Pancreas (tissue), 10 donors: ENCODE measurements around the gene NBDY. TPM values are rescaled to one million over a fixed set of nuclear protein-coding genes. Genes with fewer than 3 reads are reported as not detected.

Experiments
- ATAC-seq, 4 donors: fragments of 200-7000 bp; cut with Tn5 transposase; one replicate each; pipeline versions ENCODE4 v1.8.0 to v1.9.1; 2020; ENCODE audit warnings: mild to moderate bottlenecking in 4 of 4, moderate library complexity in 4 of 4
- DNase-seq, 6 donors: peaks; one replicate each; pipeline ENCODE4 v3.0.0-alpha.2; 2020
- FAIRE-seq: peaks from 2 replicates; lab custom pipeline; 2012; peaks lifted over from hg19 to GRCh38; lab: Jason Lieb, UNC
- H3K27ac ChIP-seq, 4 donors: fragments of 200-600 bp; sonication (generic); 1 replicate in 3 of 4; 2 replicates in 1 of 4; pipeline versions ENCODE4 v1.5.0 to v1.8.0; 2020
- H3K27me3 ChIP-seq, 4 donors: fragments of 200-600 bp; one replicate each; pipeline ENCODE4 v1.8.0; 2021
- H3K36me3 ChIP-seq, 3 donors: fragments of 200-600 bp; sonication (generic) in 1 of 3; one replicate each; pipeline versions ENCODE4 v1.5.0 to v1.8.0; 2020 to 2021
- H3K4me1 ChIP-seq, 3 donors: fragments of 200-600 bp; one replicate each; pipeline ENCODE4 v1.8.0; 2021
- H3K4me3 ChIP-seq, 4 donors: fragments of 200-600 bp; sonication (generic) in 2 of 4; one replicate each; pipeline versions ENCODE4 v1.5.0 to v1.8.0; 2020 to 2021
- H3K9me3 ChIP-seq, 4 donors: fragments of 200-600 bp; one replicate each; pipeline ENCODE4 v1.8.0; 2021
- WGBS, 2 donors: extraction: QIAGEN DNeasy Blood & Tissue Kit; methylation state at CpG; one replicate each; pipeline ENCODE4 v1.1.7; 2013; 5-methylcytosine and 5-hydroxymethylcytosine counted together
- intact Hi-C, 3 donors: fragments of 100-400 bp; cut with DNase I; formaldehyde crosslinking; loops; one replicate each; pipeline versions ENCODE4 v1.11.1 to v1.14.2; 2022
- polyA plus RNA-seq, 2 donors: library from polyadenylated mRNA; stranded (reverse); fragments of 200-250 nt; gene quantifications; one replicate each; pipeline ENCODE4 v1.2.3, GENCODE V29; 2013
- total RNA-seq, 6 donors: library from RNA; stranded (reverse); fragmentation: NEBNext Ultra II Directional in 4 of 6; extraction: Animal tissue kit (Norgen Biotek cat#: 25700) in 4 of 6; gene quantifications; one replicate each; pipeline versions ENCODE4 v1.2.1 to v1.2.4, GENCODE V29; 2021 to 2023
- TF ChIP-seq, protein P1 (sequence below), 4 donors: fragments of 200-600 bp; sonication (generic) in 3 of 4; IDR thresholded peaks; one replicate each; pipeline versions ENCODE4 v1.5.0 to v1.8.0; 2021; ENCODE audit warnings: antibody characterized with exemption in 4 of 4
- donor health status: healthy with polysubstance abuse.
- donor health status: DM: no; HTN: no; CAD: no; lungs with moderate emphysema.
- donor health status: DM: no; HTN: no; CAD: no.
- donor health status: control.
- donor health status: control.
- donor health status: Bipolar disorder and iron deficiency.
- donor health status: DM: yes; HTN: yes; CAD: no.
- donor health status: DM: no; HTN: no; CAD: no.
- donor health status: DM: no; HTN: no; CAD: no.
- donor health status: DM: yes; HTN: yes; CAD: no.

Gene NBDY
- total and polyA plus RNA-seq, 8 donors = 7.0 to 22.8 (median 9.1) TPM

GRCh38 chrX:56793112-56793430, 64.0 kb downstream of the NBDY start:
- FAIRE-seq (no peak), ATAC-seq (no peak), DNase-seq (peak in 1 of 6 donors; percentile 30)
- Histone ChIP-seq H3K36me3 (no peaks in the 10 kb centered on the region), H3K27ac (no peak overlapping the region), H3K4me3 (no peak overlapping the region), H3K4me1 (peaks cover 0 to 6% (median 4%) of the 10 kb centered on the region in 3 donors), H3K9me3 (no peaks in the 10 kb centered on the region), H3K27me3 (no peaks in the 10 kb centered on the region)
- WGBS, 2 donors = 100% methylated on average over 1 of the region's 1 CpG
- TF ChIP-seq, protein P1, sequence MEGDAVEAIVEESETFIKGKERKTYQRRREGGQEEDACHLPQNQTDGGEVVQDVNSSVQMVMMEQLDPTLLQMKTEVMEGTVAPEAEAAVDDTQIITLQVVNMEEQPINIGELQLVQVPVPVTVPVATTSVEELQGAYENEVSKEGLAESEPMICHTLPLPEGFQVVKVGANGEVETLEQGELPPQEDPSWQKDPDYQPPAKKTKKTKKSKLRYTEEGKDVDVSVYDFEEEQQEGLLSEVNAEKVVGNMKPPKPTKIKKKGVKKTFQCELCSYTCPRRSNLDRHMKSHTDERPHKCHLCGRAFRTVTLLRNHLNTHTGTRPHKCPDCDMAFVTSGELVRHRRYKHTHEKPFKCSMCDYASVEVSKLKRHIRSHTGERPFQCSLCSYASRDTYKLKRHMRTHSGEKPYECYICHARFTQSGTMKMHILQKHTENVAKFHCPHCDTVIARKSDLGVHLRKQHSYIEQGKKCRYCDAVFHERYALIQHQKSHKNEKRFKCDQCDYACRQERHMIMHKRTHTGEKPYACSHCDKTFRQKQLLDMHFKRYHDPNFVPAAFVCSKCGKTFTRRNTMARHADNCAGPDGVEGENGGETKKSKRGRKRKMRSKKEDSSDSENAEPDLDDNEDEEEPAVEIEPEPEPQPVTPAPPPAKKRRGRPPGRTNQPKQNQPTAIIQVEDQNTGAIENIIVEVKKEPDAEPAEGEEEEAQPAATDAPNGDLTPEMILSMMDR (IDR thresholded peaks at IDR 0.05) = no peak
- intact Hi-C loops = no loop called here

GRCh38 chrX:56793521-56794320, 64.7 kb downstream of the NBDY start:
- H3K27ac ChIP-seq = peak overlapping the region in 1 of 4 donors; percentile 22
- H3K36me3 ChIP-seq = no peaks in the 10 kb centered on the region
- peak; percentile 35 to 69 (median 68) for ATAC-seq
- peak in 2 of 6 donors; percentile 49 to 52 for DNase-seq
- FAIRE-seq = no peak
- peaks cover 0 to 11% (median 10%) of the 10 kb centered on the region in 3 donors for H3K4me1 ChIP-seq
- no peaks in the 10 kb centered on the region for H3K27me3 ChIP-seq
- H3K9me3 ChIP-seq = no peaks in the 10 kb centered on the region
- intact Hi-C loops = no loop called here
- TF ChIP-seq, protein P1 (IDR thresholded peaks at IDR 0.05) = no peak
- WGBS, 2 donors = 61 to 91% methylated on average over 15 of the region's 15 CpGs
- peak overlapping the region in 2 of 4 donors; percentile 20 to 31 for H3K4me3 ChIP-seq

DNA sequence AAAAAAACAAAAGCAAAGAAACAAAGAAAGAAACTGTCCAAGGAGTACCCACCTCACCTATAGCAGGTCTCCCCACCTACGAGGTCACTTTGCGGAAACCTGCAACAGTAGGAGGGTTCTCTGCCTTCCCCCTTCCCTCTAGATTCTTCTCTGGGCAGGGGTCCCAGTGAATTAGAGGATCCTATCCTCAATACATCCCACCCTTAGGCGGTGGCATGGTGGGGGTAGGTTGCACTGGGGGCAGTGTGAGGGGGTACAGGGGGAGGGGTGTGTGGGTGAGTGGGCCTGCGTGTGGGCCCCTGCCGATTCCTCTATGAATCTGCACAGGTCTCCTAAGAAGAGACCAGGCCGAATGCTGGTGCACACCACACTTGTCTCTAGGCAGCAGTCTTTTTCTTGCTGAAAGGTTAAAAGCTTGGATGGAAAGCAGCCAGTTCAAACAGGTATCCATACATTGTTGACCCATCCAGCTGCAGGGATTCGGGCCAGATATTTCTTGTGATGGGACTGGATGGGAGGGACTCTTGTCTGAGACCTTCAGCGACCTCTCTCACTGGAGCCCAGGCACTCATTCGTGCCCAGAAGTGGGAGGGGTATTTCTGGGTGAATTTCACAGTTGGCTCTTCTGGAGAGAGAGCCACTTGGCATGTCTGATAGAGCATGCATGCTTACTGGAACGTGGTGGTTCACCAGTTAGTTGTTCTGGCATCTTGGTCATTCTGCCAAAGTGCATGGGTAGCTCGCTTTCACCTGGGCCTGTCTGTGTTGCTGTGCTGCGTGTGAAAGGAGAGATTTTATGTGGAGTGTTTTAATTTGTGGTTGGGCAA, 65.6 kb downstream of the NBDY start:
- Histone ChIP-seq H3K9me3 (no peaks in the 10 kb centered on the region), H3K27me3 (no peaks in the 10 kb centered on the region), H3K27ac (no peak overlapping the region), H3K36me3 (no peaks in the 10 kb centered on the region), H3K4me3 (no peak overlapping the region), H3K4me1 (peaks cover 0 to 15% (median 10%) of the 10 kb centered on the region in 3 donors)
- intact Hi-C loops = no loop called here
- TF ChIP-seq, protein P1 (IDR thresholded peaks at IDR 0.05) = no peak
- no peak for FAIRE-seq
- ATAC-seq = no peak
- peak in 1 of 6 donors; percentile 32 for DNase-seq
- WGBS, 2 donors = 74 to 75% methylated on average over 12 of the region's 12 CpGs

DNA sequence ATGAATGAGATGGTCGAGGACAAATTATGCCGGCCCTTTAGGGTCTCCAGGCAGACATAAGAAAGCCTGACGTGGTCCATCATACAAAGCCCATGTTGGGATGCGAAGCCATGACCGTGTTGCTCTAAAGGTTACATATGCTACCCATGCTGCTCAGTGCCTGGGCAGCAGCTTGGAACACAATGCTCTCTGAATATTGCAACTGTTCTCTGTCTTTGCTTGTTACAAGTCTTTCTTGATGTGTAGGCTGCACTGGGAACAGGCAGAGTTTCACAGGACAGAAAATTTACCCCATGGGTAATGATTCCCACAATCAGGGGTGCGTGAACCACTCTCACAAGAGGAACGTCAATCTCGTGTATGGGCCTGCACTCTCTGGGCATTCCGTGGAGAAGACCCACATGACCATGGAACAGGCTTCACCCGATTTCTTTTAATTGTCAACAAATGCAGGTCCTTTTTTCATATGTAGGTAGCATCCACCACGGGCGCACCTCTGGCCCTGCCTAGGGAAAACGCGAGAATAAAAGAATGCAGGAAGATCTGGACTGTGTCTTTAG, 66.3 kb downstream of the NBDY start:
- Histone ChIP-seq H3K4me3 (no peak overlapping the region), H3K9me3 (no peaks in the 10 kb centered on the region), H3K36me3 (no peaks in the 10 kb centered on the region), H3K27ac (no peak overlapping the region), H3K4me1 (peaks cover 0 to 15% (median 10%) of the 10 kb centered on the region in 3 donors), H3K27me3 (no peaks in the 10 kb centered on the region)
- intact Hi-C loops = no loop called here
- peak in 1 of 6 donors; percentile 28 for DNase-seq
- no peak for FAIRE-seq
- WGBS, 2 donors = 88 to 92% methylated on average over 14 of the region's 14 CpGs
- TF ChIP-seq, protein P1 (IDR thresholded peaks at IDR 0.05) = no peak
- no peak for ATAC-seq
